Fibroblast of lung (primary cell): ENCODE measurements around the gene LMO7. TPM values are rescaled to one million over a fixed set of nuclear protein-coding genes. Genes with fewer than 3 reads are reported as not detected.

Source experiments
- DNase-seq, 2 donors: peaks; one replicate each; pipeline versions ENCODE4 v3.0.0 to v3.0.0-alpha.2; 2010; ENCODE audit warnings: low read depth in 2 of 2
- H2AFZ ChIP-seq: 2 replicates; pipeline ENCODE4 v1.5.1; 2012; ENCODE audit warnings: low read length, control low read depth, inconsistent platforms
- H3K27ac ChIP-seq: 2 replicates; pipeline ENCODE4 v1.5.1; 2011; ENCODE audit warnings: low read length, control low read depth; ENCODE audit not compliant: insufficient read depth
- H3K27me3 ChIP-seq: 2 replicates; pipeline ENCODE4 v1.5.1; 2011; ENCODE audit warnings: mild to moderate bottlenecking, low read length; ENCODE audit not compliant: control insufficient read depth, insufficient read depth
- H3K36me3 ChIP-seq: 2 replicates; pipeline ENCODE4 v1.5.1; 2011; ENCODE audit warnings: low read length; ENCODE audit not compliant: control insufficient read depth, insufficient read depth
- H3K4me1 ChIP-seq: 2 replicates; pipeline ENCODE4 v1.5.1; 2011; ENCODE audit warnings: low read length; ENCODE audit not compliant: control insufficient read depth, insufficient read depth; ENCODE audit errors: extremely low read depth
- H3K4me2 ChIP-seq: 2 replicates; pipeline ENCODE4 v1.5.1; 2011; ENCODE audit warnings: low read length, control low read depth; ENCODE audit not compliant: insufficient read depth; ENCODE audit errors: extremely low read depth
- H3K4me3 ChIP-seq, 4 experiments: fragments of 200-600 bp in 1 of 4; sonication (generic) in 1 of 4; replicated peaks in 1 of 4; 2 replicates each; pipeline ENCODE4 v1.5.1; 2011 to 2016; ENCODE audit warnings: low read length in 4 of 4, low read depth in 3 of 4, mild to moderate bottlenecking in 3 of 4, control low read depth in 2 of 4, inconsistent platforms in 1 of 4, mixed read lengths in 1 of 4; ENCODE audit not compliant: insufficient read depth in 1 of 4; ENCODE audit errors: control extremely low read depth in 1 of 4
- H3K79me2 ChIP-seq: 2 replicates; pipeline ENCODE4 v1.5.1; 2012; ENCODE audit warnings: mild to moderate bottlenecking, low read length, inconsistent platforms; ENCODE audit not compliant: control insufficient read depth, insufficient read depth
- H3K9ac ChIP-seq: 2 replicates; pipeline ENCODE4 v1.5.1; 2011; ENCODE audit warnings: mild to moderate bottlenecking, low read length, control low read depth; ENCODE audit not compliant: insufficient read depth
- H3K9me3 ChIP-seq: 2 replicates; pipeline ENCODE4 v1.5.1; 2012; ENCODE audit warnings: low read depth, low read length; ENCODE audit not compliant: control insufficient read depth, insufficient read depth
- H4K20me1 ChIP-seq: 2 replicates; pipeline ENCODE4 v1.5.1; 2011; ENCODE audit warnings: low read length; ENCODE audit not compliant: control insufficient read depth, insufficient read depth; ENCODE audit errors: extremely low read depth
- CTCF ChIP-seq, 2 donors: IDR thresholded peaks in 1 of 2; conservative IDR thresholded peaks in 1 of 2; 1 replicate in 1 of 2; 2 replicates in 1 of 2; pipeline ENCODE4 v1.5.1; 2011 to 2012; ENCODE audit warnings: low read length in 2 of 2, control low read depth in 1 of 2, inconsistent platforms in 1 of 2, low read depth in 1 of 2, mild to moderate bottlenecking in 1 of 2
- EZH2 ChIP-seq: IDR thresholded peaks from 2 replicates; pipeline ENCODE4 v1.5.1; 2012; ENCODE audit warnings: low read length, control low read depth, mild to moderate bottlenecking; ENCODE audit errors: missing control alignments
- polyA plus RNA-seq, 2 donors: library from polyadenylated mRNA; depleted of rRNA in 1 of 2; stranded (reverse) in 1 of 2; unstranded in 1 of 2; fragments of >200 nt; gene quantifications; 2 replicates each; pipeline ENCODE4 v1.2.1, GENCODE V29; 2011 to 2012; ENCODE audit warnings: missing spikeins in 1 of 2
- total RNA-seq: library from RNA; depleted of rRNA; stranded (reverse); fragments of >200 nt; gene quantifications from 2 replicates; pipeline ENCODE4 v1.2.1, GENCODE V29; 2014

Gene LMO7
- total and polyA plus RNA-seq, 2 donors (not counting 1 experiment from before 2014, with no cell fraction given), result 71.9 to 226 TPM

DNA sequence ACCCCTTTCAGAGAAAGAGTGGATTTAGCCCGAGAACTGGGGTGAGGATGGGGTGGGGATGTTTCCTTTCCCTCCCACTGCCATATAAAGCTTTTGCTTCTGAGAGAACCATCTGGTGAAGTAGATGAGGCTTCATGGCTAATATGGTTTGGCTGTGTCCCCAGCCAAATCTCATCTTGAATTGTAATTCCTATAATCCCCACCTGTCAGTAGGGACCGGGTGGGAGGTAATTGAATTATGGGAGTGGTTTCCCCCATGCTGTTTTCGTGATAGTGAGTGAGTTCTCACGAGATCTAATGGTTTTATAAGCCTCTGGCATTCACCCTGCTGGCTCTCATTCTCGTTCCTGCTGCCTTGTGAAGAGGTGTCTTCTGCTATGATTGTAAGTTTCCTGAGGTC is 270.9 kb downstream of the LMO7 start:
- H3K36me3 ChIP-seq, result no peaks in the 10 kb centered on the region

DNA sequence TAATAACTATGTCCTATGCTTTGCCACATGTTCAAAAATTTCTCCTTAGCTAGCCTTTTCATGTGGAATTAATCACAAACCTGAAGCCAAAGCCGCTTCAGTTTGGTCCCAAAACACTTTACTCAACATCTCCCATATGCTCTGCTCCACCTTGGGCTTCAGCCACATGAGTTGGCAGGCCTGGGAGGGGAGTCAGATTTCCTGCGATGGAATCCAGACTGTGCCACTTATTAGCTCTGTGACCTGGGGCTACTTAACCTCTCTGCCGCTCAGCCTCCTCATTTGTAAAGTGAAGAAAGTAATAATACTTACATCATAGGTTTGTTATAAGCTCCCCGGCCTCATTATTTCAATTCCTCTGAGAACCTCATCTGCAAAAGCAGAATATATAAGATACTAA is 272.0 kb downstream of the LMO7 start:
- DNase-seq, result peak; percentile 1 to 15

More for the DNA sequence above, 270.9 kb downstream of the LMO7 start:
- H3K27ac ChIP-seq, result no peak overlapping the region
- H3K27me3 ChIP-seq, result no peaks in the 10 kb centered on the region
- H3K4me2 ChIP-seq, result no peak overlapping the region
- no peaks in the 10 kb centered on the region for H4K20me1 ChIP-seq
- no peaks in the 10 kb centered on the region for H3K9me3 ChIP-seq
- no peak for DNase-seq
- no peak overlapping the region for H2AFZ ChIP-seq
- no peaks in the 10 kb centered on the region for H3K4me1 ChIP-seq
- TF ChIP-seq EZH2 (no peak), CTCF (conservative IDR thresholded peaks at IDR 0.05 in 1 of 2, IDR thresholded peaks at IDR 0.05 in 1 of 2; ENCODE audit: low read depth in 1 of 2, low read length in 2 of 2) (no peak)
- H3K4me3 ChIP-seq, result no peak overlapping the region
- no peaks in the 10 kb centered on the region for H3K79me2 ChIP-seq
- H3K9ac ChIP-seq, result no peak overlapping the region

More for the DNA sequence above, 272.0 kb downstream of the LMO7 start:
- H3K27ac ChIP-seq, result no peak overlapping the region
- no peaks in the 10 kb centered on the region for H3K27me3 ChIP-seq
- H3K4me3 ChIP-seq, result no peak overlapping the region
- no peaks in the 10 kb centered on the region for H4K20me1 ChIP-seq
- TF ChIP-seq EZH2 (no peak), CTCF (conservative IDR thresholded peaks at IDR 0.05 in 1 of 2, IDR thresholded peaks at IDR 0.05 in 1 of 2; ENCODE audit: low read depth in 1 of 2, low read length in 2 of 2) (no peak)
- H3K9ac ChIP-seq, result no peak overlapping the region
- no peak overlapping the region for H2AFZ ChIP-seq
- H3K9me3 ChIP-seq, result no peaks in the 10 kb centered on the region
- no peaks in the 10 kb centered on the region for H3K4me1 ChIP-seq
- no peaks in the 10 kb centered on the region for H3K79me2 ChIP-seq
- H3K4me2 ChIP-seq, result no peak overlapping the region
- no peaks in the 10 kb centered on the region for H3K36me3 ChIP-seq

Other genes starting within 250 kb of the LMO7 start
- gene TBC1D4, start 154.2 kb upstream of the LMO7 start, total RNA-seq, result 11.3 and 15.4 TPM in 2 replicates
- 10.3 and 10.5 TPM in 2 replicates for gene TBC1D4, start 154.2 kb upstream of the LMO7 start, polyA plus RNA-seq
- 56.2 and 89.7 TPM in 2 replicates for gene COMMD6, start 98.5 kb upstream of the LMO7 start, total RNA-seq
- 77.6 and 125 TPM in 2 replicates for gene COMMD6, start 98.5 kb upstream of the LMO7 start, polyA plus RNA-seq
- 23.4 and 30.9 TPM in 2 replicates for gene UCHL3, start 86.5 kb upstream of the LMO7 start, total RNA-seq
- 76.7 and 81.9 TPM in 2 replicates for gene UCHL3, start 86.5 kb upstream of the LMO7 start, polyA plus RNA-seq